ENCODE data around the gene VEPH1.

- TF ChIP-seq CTCF (IDR thresholded peaks at IDR 0.05; ENCODE audit: borderline replicate concordance, extremely low read depth, low read length, poor library complexity, severe bottlenecking), result no peak
- TF ChIP-seq EZH2 (IDR thresholded peaks at IDR 0.05; ENCODE audit: borderline replicate concordance, low read depth, low read length, severe bottlenecking), result no peak
Observed at GRCh38 chr3:157500232-157500631, 3.0 kb downstream of the VEPH1 start.

Measured in DND-41 (cell line).